Globus pallidus (tissue), 1 donor: ENCODE results near the gene GPR153.
A peak's percentile ranks its signal among the peaks of the same experiment; 100 is the strongest.

Source experiments
- DNase-seq: peaks from one replicate; pipeline ENCODE4 v3.0.0-alpha.2; 2015; ENCODE audit warnings: low spot score

Gene GPR153

DNA sequence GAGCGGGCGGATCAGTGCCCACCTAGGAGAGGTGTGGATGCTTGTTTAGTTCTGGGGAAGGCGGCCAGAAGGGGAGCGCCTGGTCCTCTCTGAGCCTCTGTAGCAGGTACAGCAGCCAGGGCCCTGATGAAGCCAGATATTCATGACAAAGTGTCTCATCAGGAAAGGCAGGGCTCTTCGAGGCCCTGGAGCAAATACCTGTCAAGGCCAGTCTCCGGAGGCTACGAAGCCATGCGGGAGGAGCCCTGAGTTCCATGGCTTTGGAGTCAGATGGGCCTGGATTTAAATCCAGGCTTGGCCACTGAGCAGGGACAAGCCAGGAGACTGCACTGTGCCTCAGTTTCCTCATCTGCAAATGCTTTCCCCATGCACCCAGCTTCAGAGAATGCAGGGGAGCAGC lies 25.4 kb upstream of the GPR153 start:
- DNase-seq: no peak

DNA sequence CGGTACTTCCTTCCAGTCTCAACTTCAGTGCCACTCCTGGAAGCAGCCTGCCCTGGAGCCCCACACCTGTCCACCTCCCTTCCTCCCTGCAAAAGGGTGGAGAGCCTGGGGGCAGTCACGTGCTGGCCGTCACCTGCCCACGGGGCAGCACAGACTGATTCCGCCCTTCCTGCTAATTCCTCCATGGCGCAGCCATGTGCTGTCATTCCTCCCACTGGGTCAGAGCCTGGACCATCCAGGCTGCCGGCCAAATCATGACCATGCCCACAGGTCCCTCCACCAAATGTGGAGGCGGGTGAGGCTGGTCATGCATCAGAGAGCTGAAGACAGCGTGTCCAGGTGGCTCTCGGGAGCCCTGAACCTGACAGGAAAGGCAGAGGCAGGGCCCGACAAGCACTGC lies 24.4 kb upstream of the GPR153 start:
- no peak for DNase-seq

DNA sequence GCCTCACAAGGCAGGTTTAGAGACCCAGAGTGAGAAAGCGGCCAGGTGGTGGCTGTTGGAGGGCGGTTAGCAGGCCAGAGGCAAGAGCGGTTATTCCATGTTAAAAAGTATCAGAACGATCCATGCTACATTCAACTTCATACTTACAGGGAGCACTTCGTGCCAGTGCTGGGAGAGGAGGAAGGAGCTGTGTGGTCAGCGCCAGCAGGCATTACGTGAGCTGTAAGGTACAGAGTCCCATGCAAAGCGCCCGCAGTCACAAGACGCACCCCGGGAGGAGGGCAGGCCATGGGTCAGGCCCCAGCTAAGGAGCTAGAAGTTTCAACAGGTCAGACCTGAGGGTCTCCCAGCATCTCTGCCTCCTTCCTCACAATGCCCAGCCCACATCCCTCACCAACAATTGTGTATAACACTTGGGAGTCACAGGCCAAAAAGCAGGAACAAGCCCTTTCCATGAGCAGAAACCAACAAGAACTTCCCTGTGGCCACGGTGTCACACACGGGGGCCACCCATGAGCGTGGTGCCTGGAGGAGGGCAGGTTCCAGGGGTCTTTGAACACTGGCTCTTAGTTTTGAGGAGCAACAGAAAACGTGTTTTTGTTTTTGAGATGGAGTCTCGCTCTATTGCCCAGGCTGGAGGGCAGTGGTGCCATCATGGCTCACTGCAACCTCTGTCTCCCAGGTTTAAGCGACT lies 21.8 kb upstream of the GPR153 start:
- DNase-seq: no peak

DNA sequence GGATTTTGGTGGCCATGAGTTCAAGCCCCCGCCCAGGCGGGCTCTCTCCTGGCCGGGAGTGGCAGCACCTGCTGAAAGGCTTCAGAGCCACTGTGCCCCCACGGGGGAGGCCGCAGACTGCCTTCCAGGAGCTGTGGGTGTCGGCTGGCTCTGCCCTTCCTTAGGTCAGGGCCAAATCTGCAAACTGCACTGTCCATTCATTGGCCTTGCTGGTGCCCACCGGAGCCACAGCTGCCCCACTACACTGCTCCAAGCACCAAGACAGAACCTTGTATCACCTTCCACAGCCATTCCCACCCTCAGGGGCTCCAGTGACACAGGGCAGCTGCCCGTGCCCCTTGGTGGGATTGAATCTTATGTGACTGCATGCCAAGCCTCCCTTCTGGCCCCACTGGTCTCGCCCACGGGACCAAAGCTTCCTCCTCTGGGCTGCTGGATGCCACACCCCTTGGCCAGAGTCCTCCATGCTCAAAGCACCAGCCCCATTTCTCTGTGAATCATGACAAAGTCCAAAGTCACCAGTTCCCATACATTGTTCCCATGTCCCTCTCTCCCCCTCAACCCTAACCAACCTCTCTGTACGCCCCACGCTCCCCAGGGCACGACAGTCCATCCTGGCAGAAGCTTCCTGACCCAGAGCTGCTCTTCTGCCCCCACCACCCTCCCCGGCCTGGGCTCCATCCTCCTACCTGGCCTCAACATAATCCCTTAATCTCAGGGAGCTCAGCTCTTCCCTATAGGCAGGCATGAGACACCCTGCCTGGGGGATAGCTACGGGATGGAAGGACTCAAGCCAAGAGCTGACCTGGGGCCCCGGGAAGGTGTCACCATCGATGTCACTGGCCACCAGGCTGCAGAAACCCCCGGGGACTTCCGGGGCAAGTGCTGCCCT lies 20.9 kb upstream of the GPR153 start:
- DNase-seq: no peak

DNA sequence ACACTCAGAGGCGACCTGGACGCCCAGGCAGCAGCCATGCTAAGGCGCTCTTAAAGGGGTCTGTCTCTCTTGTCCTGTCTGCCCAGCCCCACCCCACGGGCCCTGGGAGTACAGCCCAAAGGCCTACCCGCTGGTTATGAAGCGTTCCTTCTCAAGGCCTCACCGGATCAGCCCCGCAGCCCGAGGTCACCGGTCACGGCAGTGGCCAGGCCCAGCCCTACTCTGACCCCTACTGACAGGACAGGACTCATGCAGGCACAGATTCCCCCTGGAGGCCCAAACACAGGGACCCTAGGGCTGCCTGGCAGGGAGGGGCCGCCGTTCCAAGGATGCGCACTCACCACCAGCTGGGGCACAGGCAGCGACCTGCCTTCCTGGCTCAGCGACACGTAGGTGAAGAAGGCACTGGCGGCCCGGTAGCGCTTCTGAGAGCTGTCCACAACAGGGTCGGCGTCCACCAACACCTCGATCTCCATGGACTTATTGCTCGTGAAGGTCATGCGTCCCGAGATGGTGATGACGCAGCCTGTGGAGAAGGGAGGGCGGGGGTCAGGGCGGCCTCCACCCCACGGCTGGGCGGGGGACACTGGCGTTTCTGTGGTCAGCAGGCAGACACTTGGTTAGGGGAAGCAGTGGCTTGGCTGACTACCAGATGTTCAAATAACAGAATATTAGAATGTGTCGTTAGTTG lies 20.0 kb upstream of the GPR153 start:
- no peak for DNase-seq

DNA sequence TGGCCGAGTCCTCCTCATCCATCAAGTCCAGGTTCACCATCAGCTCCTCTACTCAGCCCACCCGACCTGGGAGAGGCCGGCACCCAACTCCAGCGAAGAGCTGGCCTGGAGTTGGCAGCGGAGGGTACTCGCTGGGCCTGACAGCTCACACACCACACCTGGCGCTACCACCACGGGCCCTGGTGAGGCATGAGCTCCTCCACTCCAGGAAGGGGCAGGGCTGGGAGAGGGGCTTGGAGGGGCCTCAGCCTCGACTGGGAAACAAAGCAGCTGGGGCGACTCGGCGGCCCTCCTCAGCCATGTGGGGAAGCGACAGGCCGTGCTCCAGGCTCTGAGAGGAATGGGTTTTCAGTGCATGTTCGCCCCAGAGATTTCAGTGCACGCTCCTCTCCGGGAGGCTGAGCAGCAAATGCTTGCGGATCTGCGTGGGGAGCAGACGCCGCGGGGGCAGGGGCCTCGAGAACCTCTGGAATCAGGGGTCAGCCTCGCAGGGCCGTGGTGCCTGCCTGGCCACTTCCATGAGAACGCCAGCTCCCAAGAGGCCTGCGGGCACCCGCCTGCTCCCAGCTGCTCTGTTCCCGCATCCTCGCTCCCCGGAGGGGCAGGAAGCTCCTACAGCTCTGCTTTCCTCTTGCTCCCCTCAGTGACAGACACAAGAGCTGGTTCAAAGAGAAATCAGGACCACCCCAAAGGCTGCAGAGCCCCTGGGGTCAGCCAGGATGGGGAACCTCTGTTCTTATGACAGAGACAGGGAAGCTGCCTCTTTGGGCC lies 18.9 kb upstream of the GPR153 start:
- no peak for DNase-seq

DNA sequence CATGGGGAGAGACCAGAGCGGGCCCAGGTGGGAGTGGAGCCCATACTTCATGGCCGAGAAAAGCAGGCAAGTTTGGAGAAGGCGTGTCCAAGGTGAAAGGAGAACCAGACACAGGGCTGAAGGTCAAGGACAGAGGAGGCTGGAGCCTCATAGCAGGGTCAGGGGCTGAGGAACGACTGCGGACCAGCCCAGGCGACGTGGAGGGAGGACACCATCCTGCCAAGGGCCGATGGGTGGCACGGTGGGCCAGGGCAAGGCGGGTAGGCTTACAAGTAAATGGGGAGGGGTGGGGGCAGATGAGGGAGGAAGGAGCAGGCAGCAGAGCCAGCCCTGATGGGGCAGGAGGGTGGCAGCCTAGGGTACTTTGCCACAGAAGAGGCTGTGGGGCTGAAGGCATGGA lies 18.2 kb upstream of the GPR153 start:
- DNase-seq: no peak

DNA sequence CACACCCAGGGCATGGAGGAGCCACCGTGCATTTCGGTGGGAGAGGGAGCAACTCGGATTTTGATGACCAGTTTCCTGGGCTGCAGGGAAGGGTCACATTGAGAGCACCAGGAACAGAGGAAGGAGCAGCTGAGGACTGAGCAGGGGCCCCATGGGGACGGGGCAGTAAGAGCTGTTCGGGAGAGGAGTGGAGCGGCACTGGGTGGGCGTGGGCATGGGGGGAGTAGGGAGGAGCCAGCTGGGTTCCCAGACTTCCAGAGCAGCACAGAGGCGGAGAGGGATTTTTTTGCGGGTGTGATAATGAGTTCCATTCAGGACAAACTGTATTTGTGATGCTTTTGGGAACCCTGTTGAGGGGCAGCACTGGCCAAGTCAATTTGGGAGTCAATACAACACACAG lies 17.4 kb upstream of the GPR153 start:
- DNase-seq: no peak

DNA sequence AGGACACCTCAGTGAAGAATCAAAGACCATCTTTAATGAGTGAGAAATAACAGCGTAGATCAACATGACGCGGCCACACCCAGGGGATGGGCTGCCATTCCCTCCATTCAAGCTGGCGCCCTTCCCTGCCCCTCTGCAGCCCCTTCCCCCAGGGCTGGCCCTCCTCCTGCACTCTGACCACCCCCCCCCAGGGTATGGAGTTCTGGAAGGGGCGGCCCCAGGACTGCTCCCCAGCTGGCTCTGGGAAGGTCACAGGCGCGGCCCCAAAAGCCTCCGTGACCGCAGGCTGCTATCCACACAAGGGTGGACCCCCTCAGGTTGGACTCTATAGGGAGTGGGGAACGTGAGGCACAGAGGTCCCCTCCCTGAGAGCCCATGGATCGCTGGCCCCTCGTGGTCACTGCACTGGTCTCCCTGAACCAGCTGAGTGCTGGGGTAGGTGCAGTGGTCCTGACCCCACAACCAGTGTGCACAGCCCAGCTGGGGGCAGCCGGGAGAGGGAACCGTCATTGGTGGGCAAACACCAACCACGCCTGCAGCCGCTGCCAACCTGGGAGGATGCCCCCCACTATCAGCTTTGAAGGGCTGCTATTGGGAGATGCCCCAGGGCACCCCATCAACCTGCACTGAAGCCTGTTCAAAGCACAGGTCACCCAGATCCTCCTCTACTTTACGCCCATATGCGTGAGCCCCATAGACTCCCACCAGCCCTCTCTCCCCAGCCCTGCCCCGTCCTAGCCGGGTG lies 16.1 kb upstream of the GPR153 start:
- DNase-seq: no peak

DNA sequence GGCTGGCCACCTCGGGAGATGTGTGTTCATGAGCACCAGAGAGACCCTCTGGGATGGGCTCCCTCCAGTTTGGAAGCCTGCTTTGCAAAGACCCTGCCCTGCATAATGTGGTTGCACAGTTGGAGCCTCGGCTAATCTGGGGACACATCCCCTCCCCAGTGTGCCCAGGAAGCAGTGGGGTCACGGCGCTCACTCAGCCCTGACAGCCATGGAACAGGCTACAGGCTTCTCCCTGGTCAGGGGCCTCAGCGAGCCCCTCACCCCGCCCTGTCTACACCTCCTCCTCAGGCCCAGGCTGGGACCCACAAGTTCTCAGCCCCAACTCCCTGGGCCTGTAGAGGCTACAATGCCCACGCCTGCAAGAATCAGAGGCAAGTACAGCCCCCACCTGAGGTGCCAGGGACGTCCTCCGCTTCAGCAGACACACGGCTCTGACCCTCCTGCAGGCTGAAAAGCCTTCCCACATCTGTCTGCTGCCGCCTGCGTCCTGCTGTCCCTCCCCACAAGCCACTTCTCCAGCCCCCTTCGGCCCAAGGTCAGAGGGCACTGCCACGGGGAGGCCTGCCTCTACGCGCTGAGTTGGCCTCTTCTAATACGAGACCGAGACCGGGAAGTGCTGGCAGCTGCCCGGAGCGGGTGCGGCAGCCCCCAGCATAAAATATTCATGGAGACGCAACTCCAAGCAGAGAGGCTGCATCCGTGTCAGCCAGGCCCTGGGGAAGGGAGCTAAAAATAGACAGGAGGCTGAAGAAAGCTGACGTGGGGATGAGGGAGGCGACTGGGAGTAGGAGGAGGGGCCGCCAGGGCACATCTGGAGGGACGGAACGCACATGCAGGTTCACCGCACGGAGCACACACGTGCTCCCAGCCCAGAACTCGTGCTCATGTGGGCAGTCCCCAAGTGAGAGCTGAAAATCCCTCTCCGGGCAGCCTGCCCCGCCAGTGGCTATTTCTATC lies 15.2 kb upstream of the GPR153 start:
- no peak for DNase-seq

DNA sequence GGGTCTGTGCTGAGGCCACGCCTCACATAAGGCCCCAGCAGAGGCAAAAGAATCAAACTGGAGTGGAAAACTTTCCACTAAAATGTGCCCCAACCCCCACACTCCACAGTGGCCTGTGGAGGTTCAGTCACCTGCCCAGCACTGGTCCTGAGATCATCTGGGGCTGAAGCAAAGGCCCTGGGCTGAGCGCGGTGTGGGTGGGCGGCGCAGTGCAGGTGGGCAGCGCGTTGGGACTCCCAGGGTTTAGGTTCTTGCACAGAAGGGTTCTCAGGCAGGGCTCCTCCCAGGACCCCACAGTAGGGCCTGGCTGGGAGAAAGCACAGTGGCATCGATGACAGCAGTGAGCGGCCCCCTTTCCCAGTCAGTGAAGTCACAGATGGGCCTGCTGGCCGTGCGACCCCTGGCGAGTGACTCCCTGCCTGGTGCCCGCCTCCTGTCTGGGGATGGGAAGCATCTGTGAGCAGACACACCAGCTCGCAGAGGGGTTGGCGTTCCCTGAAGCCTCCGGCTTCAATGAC lies 13.8 kb upstream of the GPR153 start:
- no peak for DNase-seq

DNA sequence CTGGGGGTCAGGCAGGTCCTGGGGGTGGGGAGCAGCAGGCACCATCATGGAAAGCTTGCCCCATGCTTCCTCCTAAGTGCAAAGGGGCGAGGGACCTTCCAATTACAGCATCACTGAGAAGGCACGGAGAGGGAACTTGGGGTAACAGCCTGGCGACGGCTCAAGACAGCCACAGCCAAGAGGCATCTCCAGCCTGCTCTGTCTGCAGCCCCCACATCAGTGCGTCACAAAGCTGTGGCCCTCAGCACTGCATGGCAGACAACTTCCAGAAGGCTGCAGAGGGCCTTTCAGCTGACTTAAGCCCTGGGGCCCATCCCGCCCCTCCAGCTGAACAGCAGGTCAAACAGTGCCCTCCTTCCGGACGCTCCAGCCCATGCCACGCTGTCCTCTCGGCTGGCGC lies 13.2 kb upstream of the GPR153 start:
- DNase-seq: no peak

DNA sequence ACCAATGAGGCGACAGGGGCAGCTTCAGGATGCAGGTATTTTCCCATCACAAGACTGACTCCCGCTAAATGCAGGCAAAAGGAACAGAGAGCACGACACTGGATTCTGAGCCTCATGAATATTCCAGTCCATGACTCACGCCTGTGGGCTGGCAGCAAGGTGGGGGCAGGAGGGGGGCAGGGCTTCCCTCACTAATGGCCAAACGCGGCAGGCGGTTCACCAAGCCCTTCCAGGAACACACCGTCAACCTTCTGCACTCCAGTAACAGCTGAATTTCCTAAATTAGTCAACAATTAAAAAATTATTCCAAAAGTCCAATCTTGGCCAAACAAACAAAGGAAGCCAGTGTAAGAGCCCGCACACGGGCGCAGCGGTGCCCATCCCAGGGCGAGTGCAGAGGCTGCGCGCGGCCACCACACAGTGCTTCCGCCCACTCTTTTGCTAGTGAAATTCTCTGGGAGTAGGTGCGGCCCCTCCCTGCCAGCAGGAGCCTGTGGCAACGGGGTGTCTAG lies 12.5 kb upstream of the GPR153 start:
- DNase-seq: peak; percentile 49

DNA sequence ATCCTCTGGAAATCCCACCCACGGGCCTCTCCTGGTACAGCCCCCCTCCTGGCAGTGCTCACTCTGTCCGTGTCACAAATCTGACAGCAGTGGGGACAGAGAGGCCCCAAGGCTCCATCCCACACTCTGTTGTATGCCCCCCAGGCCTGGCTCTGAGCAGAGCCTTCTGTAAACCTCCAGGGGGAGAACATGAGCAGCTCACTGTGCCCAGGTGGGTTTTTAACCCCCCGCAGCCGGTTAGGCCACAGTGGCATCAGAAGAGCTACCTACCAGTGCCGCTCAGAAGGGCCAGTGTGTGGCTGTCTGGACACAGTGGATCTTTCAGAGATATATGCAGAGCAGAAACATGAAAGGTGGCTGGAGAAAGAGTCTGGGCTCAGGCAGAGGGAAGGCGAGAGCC lies 12.0 kb upstream of the GPR153 start:
- no peak for DNase-seq

DNA sequence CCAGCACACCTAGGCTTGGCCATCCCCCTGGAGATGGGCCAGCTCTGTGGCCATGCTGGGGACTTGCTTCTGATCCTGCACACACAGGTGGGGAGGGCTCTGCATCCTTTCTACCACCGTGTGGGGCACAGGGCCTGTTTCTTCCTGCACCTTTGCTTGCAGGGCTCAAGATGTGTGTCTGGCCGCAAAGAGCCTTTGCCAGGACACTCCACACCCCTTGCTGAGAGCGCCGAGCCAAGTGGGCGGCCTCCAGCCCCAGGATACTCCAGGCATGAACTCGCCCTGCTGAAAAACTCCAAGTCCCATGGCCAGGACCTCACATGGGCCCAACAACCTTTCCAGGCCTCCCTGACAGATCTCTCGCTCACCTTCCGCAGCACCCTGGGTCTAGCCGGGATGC lies 11.6 kb upstream of the GPR153 start:
- DNase-seq: no peak

DNA sequence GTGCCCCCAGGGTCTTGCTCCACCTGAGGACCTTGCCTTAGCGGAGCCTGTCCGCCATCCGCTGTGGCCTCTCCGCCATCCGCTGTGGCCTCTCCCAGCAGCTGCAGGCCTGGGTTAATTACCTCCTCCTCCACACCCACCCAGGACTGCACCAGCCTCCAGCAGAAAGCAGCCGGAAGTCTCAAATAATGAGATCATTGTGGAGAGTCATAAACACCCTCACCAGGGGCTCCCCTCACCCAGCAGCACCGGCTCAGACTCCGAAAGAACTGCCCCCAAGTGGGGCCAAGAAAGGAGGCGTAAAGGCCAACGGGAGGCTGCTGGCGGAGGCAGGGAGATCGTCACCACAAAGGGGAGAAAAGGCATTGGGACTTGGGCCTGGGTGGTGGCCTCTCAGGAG lies 10.7 kb upstream of the GPR153 start:
- DNase-seq: no peak

DNA sequence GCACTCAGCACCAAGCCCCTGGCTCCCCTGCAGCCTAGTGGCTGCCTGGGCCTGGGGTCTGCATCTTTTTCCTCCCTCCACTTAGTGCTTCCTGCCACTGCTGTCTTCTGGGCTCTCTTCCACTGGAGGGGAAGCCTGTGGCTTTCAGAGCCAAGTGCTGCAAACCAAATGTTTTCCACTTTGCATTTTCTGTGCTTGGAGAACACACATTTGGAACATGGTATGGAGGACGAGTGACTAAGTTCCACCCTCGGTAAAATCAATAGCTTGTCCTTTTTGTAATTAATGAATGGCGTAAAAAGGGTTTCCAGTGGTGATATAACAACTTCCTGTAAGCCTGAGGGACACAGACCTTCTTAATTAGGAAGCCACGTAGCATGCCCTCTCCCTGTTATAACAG lies 10.1 kb upstream of the GPR153 start:
- DNase-seq: no peak

DNA sequence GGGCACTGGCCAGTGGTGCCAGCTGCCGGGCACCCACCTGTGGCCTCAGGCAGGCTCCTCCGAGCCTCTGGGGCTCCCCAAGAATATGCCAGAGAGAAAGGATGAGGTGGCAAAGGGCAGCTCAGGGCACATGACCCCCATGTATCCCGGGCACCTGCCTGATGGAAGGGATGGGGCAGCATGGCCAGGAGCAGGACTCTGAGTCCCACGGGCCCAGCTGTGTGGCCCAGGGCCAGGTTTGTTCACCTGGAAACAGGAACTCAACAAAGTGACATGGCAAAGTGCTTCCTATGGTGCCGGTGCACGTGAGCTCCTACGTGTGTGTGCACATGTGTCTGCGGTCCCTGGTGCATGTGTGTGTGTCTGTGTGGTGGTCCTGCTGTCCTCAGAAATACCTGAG lies 9.5 kb upstream of the GPR153 start:
- no peak for DNase-seq

DNA sequence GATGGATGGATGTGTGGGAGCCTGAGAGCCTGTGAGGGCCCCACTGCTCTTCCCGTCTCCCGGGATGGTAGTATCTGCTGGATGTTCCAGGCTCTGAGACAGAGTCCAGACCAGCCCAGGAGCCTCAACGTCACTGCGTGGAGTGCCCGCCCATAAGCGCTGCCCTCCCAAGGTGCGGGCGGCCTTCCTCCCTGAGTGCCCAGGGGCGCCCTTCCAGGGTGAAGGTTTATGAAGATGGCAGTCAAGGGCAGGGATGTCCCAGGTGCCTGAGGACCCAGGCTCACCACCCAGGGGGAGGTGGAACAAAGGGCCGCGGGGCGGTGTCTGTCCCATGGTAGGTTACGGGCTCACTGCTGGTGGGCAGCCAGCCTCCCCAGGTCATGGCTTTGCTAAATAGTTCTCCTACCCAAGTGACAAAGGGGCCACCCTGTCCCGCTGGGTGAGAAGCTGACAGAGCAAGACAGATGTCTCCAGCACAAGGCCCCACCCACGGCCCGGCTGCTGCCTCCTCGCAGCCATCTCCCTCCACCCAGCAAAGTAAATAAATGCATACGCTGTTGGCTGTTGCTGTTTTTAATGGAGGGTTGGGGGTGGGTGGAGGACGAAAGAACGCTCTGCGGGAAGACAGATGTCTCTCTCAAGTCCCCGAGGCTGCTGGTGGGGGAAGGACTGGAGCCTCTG lies 9.0 kb upstream of the GPR153 start:
- DNase-seq: no peak
